Osteocyte (in vitro differentiated cells): ENCODE results near the gene SPI1. TPM values are rescaled to one million over a fixed set of nuclear protein-coding genes. Genes with fewer than 3 reads are reported as not detected.

Experiments
- DNase-seq: peaks from one replicate; pipeline ENCODE4 v3.0.0; 2021; ENCODE audit warnings: mixed read lengths; ENCODE audit not compliant: unreplicated experiment; ENCODE audit errors: extremely low spot score
- H3K27ac Mint-ChIP-seq: one replicate; pipeline ENCODE4 v1.8.0; 2021; ENCODE audit warnings: mild to moderate bottlenecking, mixed read lengths; ENCODE audit not compliant: unreplicated experiment
- H3K27me3 Mint-ChIP-seq: one replicate; pipeline ENCODE4 v1.8.0; 2021; ENCODE audit warnings: mixed read lengths; ENCODE audit not compliant: unreplicated experiment
- H3K36me3 Mint-ChIP-seq: one replicate; pipeline ENCODE4 v1.8.0; 2021; ENCODE audit warnings: mixed read lengths; ENCODE audit not compliant: unreplicated experiment
- H3K4me1 Mint-ChIP-seq: one replicate; pipeline ENCODE4 v1.8.0; 2021; ENCODE audit warnings: mixed read lengths; ENCODE audit not compliant: unreplicated experiment
- H3K4me3 Mint-ChIP-seq: one replicate; pipeline ENCODE4 v1.8.0; 2021; ENCODE audit warnings: mild to moderate bottlenecking, moderate library complexity, mixed read lengths; ENCODE audit not compliant: unreplicated experiment
- H3K9me3 Mint-ChIP-seq: one replicate; pipeline ENCODE4 v1.8.0; 2021; ENCODE audit warnings: mixed read lengths; ENCODE audit not compliant: unreplicated experiment
- CTCF ChIP-seq: fragments of 200-600 bp; sonication (generic); IDR thresholded peaks from 2 replicates; pipeline ENCODE4 v1.5.0; 2021; ENCODE audit warnings: antibody characterized with exemption, mild to moderate bottlenecking, moderate library complexity
- total RNA-seq: library from RNA; stranded (reverse); gene quantifications from 2 replicates; pipeline ENCODE4 v1.2.1, GENCODE V29; 2021

The SPI1 gene
- total RNA-seq, 1 donor from 2014 or later, result not detected

DNA sequence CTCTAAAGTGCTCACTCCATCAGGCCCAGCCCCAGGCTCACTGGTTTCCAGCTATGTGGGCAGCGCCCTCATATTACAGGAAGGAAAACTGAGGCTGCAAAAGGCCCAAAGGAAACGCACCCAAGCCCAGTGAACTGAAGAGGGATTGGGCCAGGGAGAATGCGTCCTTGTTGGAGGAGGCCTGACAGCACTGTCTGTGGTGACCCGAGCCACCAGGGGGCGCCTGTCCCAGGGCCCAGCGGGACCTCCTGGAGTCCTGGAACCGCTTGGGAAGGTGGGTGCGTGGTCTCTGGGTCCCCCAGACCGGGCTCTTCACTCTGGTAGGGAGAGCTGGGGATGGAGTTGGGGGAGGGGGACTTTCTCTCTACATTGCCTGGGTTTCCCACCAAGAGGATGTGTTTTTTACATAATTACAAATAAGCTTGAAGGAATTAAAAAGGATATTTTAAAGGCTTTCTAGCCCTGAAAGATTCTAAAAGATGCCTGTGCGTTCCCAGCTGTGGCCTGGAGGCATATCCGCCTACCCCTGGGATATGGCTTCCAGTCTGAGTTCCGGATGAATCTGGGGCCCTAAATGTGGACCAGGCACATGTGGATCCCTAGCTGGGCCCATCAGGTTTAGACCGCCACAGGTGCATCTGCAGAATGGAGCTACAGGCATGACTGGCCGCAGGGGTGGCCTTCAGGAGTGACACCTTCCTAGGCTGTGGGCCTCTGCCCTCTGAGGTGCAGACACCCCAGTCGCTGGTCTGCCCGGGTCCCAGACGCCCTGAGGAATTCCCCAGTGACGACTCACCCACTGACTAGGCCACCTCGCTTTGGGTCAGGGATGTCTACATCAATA is 4.2 kb downstream of the SPI1 start:
- no peak overlapping the region for H3K4me3 Mint-ChIP-seq
- peak; percentile 94 for DNase-seq
- no peak overlapping the region for H3K27ac Mint-ChIP-seq
- peaks cover 8% of the 10 kb centered on the region for H3K27me3 Mint-ChIP-seq
- no peaks in the 10 kb centered on the region for H3K4me1 Mint-ChIP-seq
- H3K9me3 Mint-ChIP-seq, result no peaks in the 10 kb centered on the region
- no peaks in the 10 kb centered on the region for H3K36me3 Mint-ChIP-seq
- peak; percentile 93 for TF ChIP-seq CTCF

GRCh38 chr11:47372422-47372821 is 5.9 kb downstream of the SPI1 start:
- no peak overlapping the region for H3K4me3 Mint-ChIP-seq
- peaks cover 14% of the 10 kb centered on the region for H3K27me3 Mint-ChIP-seq
- H3K9me3 Mint-ChIP-seq, result no peaks in the 10 kb centered on the region
- no peak for TF ChIP-seq CTCF
- no peaks in the 10 kb centered on the region for H3K4me1 Mint-ChIP-seq
- no peaks in the 10 kb centered on the region for H3K36me3 Mint-ChIP-seq
- no peak overlapping the region for H3K27ac Mint-ChIP-seq
- DNase-seq, result no peak

GRCh38 chr11:47369676-47370075 is 8.7 kb downstream of the SPI1 start:
- Mint-ChIP-seq H3K27me3 (peaks cover 26% of the 10 kb centered on the region), H3K4me1 (no peaks in the 10 kb centered on the region), H3K9me3 (no peaks in the 10 kb centered on the region), H3K27ac (no peak overlapping the region), H3K4me3 (no peak overlapping the region), H3K36me3 (no peaks in the 10 kb centered on the region)
- TF ChIP-seq CTCF, result no peak
- no peak for DNase-seq

DNA sequence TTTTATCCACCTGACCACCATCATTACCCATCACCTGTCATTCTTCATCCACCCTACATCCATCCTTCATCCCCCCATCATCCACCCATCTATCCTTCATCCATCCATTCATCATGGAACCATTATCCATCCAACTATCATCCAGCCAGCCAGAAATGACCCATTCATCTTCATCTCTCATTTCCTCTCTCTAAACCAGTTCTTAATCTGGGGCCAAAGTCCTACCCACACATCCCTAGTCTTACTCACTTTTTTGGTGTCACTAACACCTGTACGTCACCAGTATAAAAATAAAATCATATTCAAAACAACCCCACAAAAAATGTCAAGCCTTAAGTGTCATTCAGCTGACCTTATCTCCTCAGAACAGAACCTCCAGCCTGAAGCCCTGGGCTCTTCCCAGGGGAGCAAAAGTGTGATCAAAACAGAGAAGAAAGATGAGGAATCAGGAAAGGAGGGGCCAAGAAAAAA is 12.3 kb downstream of the SPI1 start:
- Mint-ChIP-seq H3K4me1 (no peaks in the 10 kb centered on the region), H3K4me3 (no peak overlapping the region), H3K9me3 (no peaks in the 10 kb centered on the region), H3K36me3 (no peaks in the 10 kb centered on the region), H3K27ac (no peak overlapping the region), H3K27me3 (peaks cover 29% of the 10 kb centered on the region)
- DNase-seq, result no peak
- TF ChIP-seq CTCF, result no peak

DNA sequence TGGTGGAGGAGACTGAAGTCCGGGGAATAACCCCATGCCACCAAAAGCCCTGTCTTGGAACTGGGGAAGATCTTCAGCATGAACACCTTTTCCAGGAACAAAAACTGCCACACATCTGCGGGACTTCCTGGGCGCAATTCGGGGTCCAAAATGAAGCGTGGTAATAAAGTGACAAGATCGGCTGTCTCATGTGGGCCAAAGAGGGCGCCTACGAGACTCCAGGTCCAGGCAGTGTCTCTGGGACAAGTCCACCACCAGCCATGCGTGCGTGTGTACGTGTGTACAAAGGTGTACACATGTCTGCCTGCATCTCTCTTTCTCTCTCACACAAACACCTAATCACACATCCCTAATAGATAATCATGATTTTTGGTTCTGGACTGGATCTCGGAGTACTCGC is 16.9 kb downstream of the SPI1 start:
- H3K4me1 Mint-ChIP-seq, result no peaks in the 10 kb centered on the region
- H3K27ac Mint-ChIP-seq, result no peak overlapping the region
- DNase-seq, result no peak
- H3K9me3 Mint-ChIP-seq, result no peaks in the 10 kb centered on the region
- TF ChIP-seq CTCF, result no peak
- H3K27me3 Mint-ChIP-seq, result peaks cover 12% of the 10 kb centered on the region
- H3K36me3 Mint-ChIP-seq, result no peaks in the 10 kb centered on the region
- H3K4me3 Mint-ChIP-seq, result no peak overlapping the region
